ENCODE results near the gene MAN1A2. TPM values are rescaled to one million over a fixed set of nuclear protein-coding genes. Genes with fewer than 3 reads are reported as not detected.
"Not testable (repeated sequence)": the region's sequence is repeated elsewhere in the genome, so short reads cannot be mapped to it uniquely, and the experiment has no call there.

The MAN1A2 gene
- total RNA-seq, 4 donors from 2014 or later: 18.1 to 37.4 (median 26.3) TPM

GRCh38 chr1:117466761-117467160 is 99.5 kb downstream of the MAN1A2 start:
- H3K27ac ChIP-seq: no peak overlapping the region
- no peaks in the 10 kb centered on the region for H3K27me3 ChIP-seq
- H3K9me3 ChIP-seq: no peaks in the 10 kb centered on the region
- no peak overlapping the region for H3K4me3 ChIP-seq
- intact Hi-C loops (cut with DNase I): no loop called here
- DNase-seq: no peak
- peaks cover 0 to 36% (median 0%) of the 10 kb centered on the region in 3 donors for H3K36me3 ChIP-seq
- H3K4me1 ChIP-seq: no peaks in the 10 kb centered on the region
- TF ChIP-seq CTCF (IDR thresholded peaks at IDR 0.05): no peak
- TF ChIP-seq POLR2A (IDR thresholded peaks at IDR 0.05): no peak

- intact Hi-C loops (cut with DNase I): no loop called here
- no peak overlapping the region for H3K4me3 ChIP-seq
- H3K36me3 ChIP-seq: peaks cover 0 to 36% (median 0%) of the 10 kb centered on the region in 3 donors
- H3K27ac ChIP-seq: no peak overlapping the region
- 84 to 86% methylated on average over 1 of the region's 1 CpG for WGBS, 2 donors
- no peaks in the 10 kb centered on the region for H3K9me3 ChIP-seq
- no peak for DNase-seq
- no peaks in the 10 kb centered on the region for H3K4me1 ChIP-seq
- TF ChIP-seq POLR2A (IDR thresholded peaks at IDR 0.05) (no peak), CTCF (IDR thresholded peaks at IDR 0.05) (no peak)
- H3K27me3 ChIP-seq: no peaks in the 10 kb centered on the region
These were observed 100.1 kb downstream of the MAN1A2 start for GRCh38 chr1:117467336-117467735.

- Histone ChIP-seq H3K27me3 (no peaks in the 10 kb centered on the region), H3K36me3 (peaks cover 0 to 45% (median 0%) of the 10 kb centered on the region in 3 donors), H3K4me1 (no peaks in the 10 kb centered on the region), H3K27ac (no peak overlapping the region), H3K4me3 (no peak overlapping the region), H3K9me3 (peaks cover 0 to 3% (median 0%) of the 10 kb centered on the region in 3 donors)
- TF ChIP-seq POLR2A (IDR thresholded peaks at IDR 0.05) (no peak), CTCF (IDR thresholded peaks at IDR 0.05) (no peak)
- intact Hi-C loops (cut with DNase I): no loop called here
- DNase-seq: no peak
These were observed 105.8 kb downstream of the MAN1A2 start for GRCh38 chr1:117473063-117473462.

- WGBS, 2 donors: 85 to 96% methylated on average over 2 of the region's 2 CpGs
- intact Hi-C loops (cut with DNase I): not testable (repeated sequence)
These were observed 108.2 kb downstream of the MAN1A2 start for GRCh38 chr1:117475495-117475894.

GRCh38 chr1:117479086-117479485 is 111.8 kb downstream of the MAN1A2 start:
- intact Hi-C loops (cut with DNase I): no loop called here
- H3K36me3 ChIP-seq: peaks cover 0 to 42% (median 0%) of the 10 kb centered on the region in 3 donors
- no peaks in the 10 kb centered on the region for H3K27me3 ChIP-seq
- H3K27ac ChIP-seq: no peak overlapping the region
- DNase-seq: no peak
- TF ChIP-seq POLR2A (IDR thresholded peaks at IDR 0.05) (no peak), CTCF (IDR thresholded peaks at IDR 0.05) (no peak)
- peaks cover 0 to 3% (median 0%) of the 10 kb centered on the region in 3 donors for H3K9me3 ChIP-seq
- H3K4me3 ChIP-seq: no peak overlapping the region
- H3K4me1 ChIP-seq: no peaks in the 10 kb centered on the region

More at GRCh38 chr1:117475495-117475894, 108.2 kb downstream of the MAN1A2 start:
- not testable (repeated sequence) for H3K27ac ChIP-seq, H3K27me3 ChIP-seq, DNase-seq, H3K4me1 ChIP-seq, H3K9me3 ChIP-seq, H3K4me3 ChIP-seq
- H3K36me3 ChIP-seq: peaks cover 0 to 26% (median 0%) of the 10 kb centered on the region in 3 donors

GRCh38 chr1:117481410-117481809 is 114.2 kb downstream of the MAN1A2 start:
- DNase-seq: no peak
- Histone ChIP-seq H3K4me3 (no peak overlapping the region), H3K27me3 (no peaks in the 10 kb centered on the region), H3K36me3 (peaks cover 0 to 33% (median 0%) of the 10 kb centered on the region in 3 donors), H3K27ac (no peak overlapping the region), H3K9me3 (no peaks in the 10 kb centered on the region), H3K4me1 (no peaks in the 10 kb centered on the region)
- 84 to 91% methylated on average over 1 of the region's 1 CpG for WGBS, 2 donors
- intact Hi-C loops (cut with DNase I): no loop called here
- TF ChIP-seq POLR2A (IDR thresholded peaks at IDR 0.05): no peak
- no peak for TF ChIP-seq CTCF (IDR thresholded peaks at IDR 0.05)
